Tibial nerve (tissue), 3 donors: ENCODE data around the gene SLAMF1.

ENCODE experiments used
- CTCF ChIP-seq, 5 experiments: fragments of 200-600 bp in 3 of 5; fragments of 450-650 bp in 2 of 5; sonication (generic) in 3 of 5; IDR thresholded peaks; one replicate each; pipeline ENCODE4 v1.5.1; 2016 to 2019; ENCODE audit warnings: antibody characterized with exemption in 5 of 5, mild to moderate bottlenecking in 3 of 5, moderate library complexity in 2 of 5
- POLR2A ChIP-seq, 2 donors: fragments of 450-650 bp; IDR thresholded peaks; one replicate each; pipeline ENCODE4 v1.6.1; 2017; ENCODE audit warnings: antibody characterized with exemption in 2 of 2, mild to moderate bottlenecking in 2 of 2, moderate library complexity in 2 of 2

- TF ChIP-seq CTCF (IDR thresholded peaks at IDR 0.05) = no peak
- no peak for TF ChIP-seq POLR2A (IDR thresholded peaks at IDR 0.05)
Observed at GRCh38 chr1:160623227-160623633, 23.6 kb downstream of the SLAMF1 start.
